ENCODE results near the gene SVEP1. TPM values are rescaled to one million over a fixed set of nuclear protein-coding genes. Genes with fewer than 3 reads are reported as not detected.

The SVEP1 gene
- total RNA-seq, 1 donor from 2014 or later = 6.4 TPM

Other genes starting within 250 kb of the SVEP1 start
- gene TXNDC8, start 241.9 kb downstream of the SVEP1 start, total RNA-seq = not detected
- gene MUSK, start 89.0 kb upstream of the SVEP1 start, total RNA-seq = 1.0 TPM